HL-60/S4 treated with phorbol 12-myristate 13-acetate at 8.2 ng/mL for 4 days and 3 days (cell line): ENCODE results near the gene DHRSX.
"Not testable (repeated sequence)": the region's sequence is repeated elsewhere in the genome, so short reads cannot be mapped to it uniquely, and the experiment has no call there.

ENCODE experiments used
- in situ Hi-C: fragments of 300-500 bp; cut with MboI; formaldehyde crosslinking; loops from 2 replicates; pipeline ENCODE4 v1.15.0; 2022; ENCODE audit warnings: low sequenced_read_pairs

The DHRSX gene

DNA sequence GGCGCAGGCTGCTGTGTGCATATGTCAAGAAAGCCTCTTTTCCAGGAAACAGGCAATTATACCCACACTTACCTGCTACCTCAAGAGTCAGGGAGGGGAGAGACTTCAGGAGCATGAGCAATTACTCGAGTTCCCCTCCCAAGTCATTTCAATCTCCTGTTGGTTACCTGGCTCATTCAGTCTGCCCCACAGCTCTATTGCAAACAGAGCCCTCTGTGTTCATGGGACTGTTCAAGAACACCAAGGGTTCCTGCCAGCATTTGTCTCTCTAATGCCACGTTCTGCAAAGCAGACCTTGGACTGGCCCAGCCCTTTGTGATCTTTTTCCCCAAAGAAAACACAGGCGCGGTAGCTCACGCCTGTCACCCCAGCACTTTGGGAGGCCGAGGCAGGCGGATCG is 274.6 kb downstream of the DHRSX start:
- in situ Hi-C loops = no loop called here

DNA sequence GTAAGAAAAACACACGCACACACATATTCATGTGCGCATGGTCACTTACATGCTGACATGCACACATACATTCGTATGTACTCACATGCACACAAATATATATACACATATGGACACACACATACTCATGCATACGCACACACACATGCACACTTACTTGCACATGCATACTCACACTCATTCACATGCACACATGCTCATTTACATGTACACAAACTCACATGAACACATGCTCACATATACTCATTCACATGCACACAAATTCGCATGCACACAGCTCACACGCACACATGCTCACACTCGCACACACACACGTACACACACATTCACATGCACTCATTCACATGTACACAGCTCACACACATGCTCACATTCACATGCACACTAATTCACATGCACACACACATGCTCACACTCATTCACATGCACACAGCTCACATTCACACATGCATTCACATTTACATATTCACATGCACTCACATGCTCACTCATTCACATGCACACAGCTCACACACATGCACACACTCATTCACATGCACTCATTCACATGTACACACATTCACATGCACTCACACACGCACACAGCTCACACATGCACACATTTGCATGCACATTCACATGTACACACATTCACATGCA is 276.1 kb downstream of the DHRSX start:
- in situ Hi-C loops = no loop called here

DNA sequence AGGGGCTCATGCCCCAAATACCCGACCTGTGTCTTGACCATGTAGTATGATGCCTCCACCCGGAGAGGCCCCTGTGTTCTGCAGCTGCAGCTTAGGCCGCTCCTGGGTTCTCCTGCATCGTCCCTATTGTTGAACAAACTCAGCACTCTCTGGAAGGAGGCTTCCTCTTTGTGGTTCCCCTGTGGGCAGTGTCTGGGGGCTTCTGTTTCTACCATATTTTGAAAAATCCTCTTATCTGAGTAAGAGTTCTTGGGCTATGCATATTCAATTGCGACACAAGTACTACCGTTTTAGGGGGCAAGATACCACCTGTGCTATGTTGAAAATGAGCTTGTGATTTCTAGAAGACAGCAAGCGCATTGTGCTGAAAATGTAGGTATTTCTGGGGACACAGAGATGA is 276.6 kb downstream of the DHRSX start:
- in situ Hi-C loops = no loop called here

DNA sequence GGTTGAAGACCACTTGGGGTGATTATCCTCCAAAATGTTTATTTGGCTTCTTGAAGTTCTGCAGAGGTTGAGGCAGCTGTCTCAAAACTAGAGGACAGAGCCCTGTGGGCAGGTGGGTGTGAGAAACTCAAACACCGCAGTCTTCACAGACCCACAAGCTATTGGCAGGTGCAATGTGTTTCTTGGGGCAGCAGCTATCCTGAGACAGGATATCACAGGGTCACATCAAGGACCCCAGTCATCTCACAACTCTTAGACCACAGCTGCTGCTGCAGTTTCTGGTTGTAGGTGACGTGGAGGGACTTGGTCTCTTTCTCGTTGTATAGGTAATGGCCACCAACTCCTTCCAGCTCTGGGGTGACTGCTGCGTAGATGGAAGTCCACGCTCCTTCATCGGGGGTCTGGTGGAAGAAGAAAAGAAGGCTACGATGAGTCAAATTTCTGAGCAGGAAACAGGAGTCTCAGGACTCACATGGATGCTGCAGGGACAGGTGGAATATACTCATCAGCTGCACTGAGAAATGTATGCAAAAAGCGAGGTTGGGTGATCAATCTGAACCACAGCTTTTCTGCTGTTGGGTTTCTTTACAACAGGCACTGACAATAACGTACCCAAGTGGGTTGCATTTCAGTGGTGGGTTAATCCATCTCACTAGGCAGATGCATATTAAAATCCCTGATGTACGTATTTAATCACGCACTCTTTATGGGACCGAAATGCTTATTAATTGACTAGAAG is 279.8 kb downstream of the DHRSX start:
- in situ Hi-C loops = no loop called here

DNA sequence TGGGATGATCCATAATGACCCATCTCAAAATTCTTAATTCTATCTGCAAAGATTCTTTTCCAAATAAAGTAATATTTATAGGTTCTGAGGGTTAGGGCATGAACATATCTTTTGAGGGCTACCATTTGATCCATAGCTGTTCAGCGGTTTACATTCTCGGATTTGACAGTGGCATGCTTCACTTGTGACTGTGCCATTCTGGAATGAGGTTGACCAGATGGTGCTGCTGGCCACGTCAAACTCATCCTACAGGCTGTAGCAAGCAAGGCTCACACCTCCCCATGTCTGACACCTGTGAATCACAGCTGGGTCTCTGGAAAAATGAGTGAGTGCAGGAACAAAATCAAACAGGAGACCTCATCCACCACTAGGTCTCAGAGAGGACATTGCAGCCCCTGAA is 280.5 kb downstream of the DHRSX start:
- in situ Hi-C loops = no loop called here

DNA sequence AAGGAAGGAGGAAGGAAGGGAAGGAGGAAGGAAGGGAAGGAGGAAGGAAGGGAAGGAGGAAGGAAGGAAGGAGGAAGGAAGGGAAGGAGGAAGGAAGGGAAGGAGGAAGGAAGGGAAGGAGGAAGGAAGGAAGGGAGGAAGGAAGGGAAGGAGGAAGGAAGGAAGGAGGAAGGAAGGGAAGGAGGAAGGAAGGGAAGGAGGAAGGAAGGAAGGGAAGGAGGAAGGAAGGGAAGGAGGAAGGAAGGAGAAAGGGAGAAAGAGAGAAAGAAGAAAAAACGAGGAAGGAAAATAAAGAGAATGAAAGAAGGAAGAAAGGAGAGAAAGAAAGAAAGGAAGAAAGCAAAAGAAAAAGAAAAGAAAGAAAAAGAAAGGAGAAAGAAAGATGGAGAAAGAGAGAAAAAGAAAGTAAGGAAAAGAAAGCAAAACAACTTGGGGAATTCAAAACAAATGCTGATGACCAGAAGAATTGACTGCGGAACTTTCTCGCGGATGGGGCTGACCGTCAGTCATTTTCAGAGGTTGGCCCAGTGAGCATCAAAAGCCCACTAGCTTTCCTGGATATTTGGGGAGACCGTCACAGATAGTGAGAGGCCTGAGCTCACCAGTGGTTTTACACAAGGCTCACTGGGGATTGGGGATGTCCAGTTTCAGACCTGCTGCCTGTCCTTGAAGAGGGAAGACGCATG is 286.5 kb downstream of the DHRSX start:
- in situ Hi-C loops = not testable (repeated sequence)

DNA sequence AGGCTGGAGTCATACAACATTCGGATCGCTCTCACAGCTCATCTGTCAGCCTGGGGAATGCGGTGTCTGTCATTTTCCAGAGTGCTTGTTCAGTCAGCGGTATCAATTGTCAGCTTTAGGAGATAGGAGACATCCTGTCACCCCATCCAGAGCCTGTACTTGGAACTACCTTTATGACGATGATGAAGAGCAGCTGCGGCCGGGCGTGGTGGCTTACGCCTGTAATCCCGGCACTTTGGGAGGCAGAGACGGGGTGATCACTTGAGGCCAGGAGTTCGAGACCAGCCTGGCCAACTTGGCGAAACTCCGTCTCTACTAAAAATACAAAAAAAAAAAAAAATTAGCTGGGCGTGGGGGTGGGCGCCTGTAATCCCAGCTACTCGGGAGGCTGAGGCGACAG is 289.1 kb downstream of the DHRSX start:
- in situ Hi-C loops = not testable (repeated sequence)

DNA sequence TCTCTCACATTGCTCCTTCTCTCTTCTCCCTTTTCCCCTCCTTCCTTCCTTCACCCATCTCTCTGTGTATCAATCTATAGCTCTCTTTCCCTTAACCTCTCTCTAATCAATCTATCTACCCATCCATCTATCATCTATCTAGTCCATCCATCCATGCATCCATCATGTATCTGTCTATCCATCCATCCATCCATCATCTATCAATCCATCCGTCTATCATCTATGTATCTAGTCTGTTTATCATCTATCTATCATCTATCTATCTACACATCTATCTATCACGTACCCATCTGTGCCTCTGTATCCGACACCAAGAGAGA is 307.5 kb downstream of the DHRSX start:
- in situ Hi-C loops = no loop called here

DNA sequence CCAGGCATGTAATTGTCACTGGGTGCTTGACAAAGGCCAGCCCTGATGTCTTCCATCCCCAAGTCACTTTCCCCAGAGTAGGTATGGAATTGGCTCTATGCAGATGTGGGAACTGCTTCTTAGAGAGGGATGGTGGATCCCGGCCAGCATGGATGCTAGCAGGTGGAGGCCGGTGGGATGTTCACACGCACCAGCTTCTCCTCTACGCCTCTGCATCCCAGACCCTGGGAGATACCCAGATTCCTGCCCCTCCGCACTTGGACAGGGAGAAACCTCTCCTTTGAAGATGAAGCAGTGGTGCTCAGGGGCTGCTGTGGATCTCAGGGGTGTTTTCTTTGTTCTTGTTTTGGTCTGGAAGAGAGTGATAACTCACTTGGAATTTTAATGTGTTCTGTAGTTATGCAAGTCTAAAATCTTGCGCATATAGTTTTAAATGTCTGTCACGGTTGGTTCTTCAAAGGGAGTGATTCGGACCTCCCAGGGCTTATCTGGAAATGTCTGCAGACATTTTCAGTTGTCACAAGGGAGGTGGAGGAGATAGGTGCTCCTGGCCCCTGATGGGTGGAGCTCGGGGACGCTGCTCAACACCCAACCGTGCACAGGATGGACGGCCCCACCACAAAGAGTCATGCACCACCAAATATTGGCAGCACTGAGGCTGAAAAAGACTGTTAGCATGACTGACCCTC is 308.0 kb downstream of the DHRSX start:
- in situ Hi-C loops = no loop called here

DNA sequence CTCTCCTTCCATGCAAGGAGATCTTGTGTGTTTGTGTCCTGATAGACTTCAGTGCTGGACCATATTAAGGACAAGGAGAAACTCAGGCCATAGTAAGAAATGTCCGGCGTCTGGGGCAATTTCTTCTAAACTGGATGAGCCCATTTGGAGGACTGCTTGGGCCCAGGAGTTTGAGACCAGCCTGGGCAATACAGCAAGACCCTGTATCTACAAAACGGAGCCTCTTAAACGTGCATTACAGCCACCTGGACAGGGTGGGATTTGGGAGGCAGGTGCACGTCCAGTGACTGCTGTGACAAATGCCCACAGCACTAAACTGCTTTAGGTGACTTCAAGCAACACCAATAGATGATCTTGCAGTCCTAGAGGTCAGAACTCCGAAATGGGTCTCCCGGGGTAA is 311.9 kb downstream of the DHRSX start:
- in situ Hi-C loops = no loop called here

DNA sequence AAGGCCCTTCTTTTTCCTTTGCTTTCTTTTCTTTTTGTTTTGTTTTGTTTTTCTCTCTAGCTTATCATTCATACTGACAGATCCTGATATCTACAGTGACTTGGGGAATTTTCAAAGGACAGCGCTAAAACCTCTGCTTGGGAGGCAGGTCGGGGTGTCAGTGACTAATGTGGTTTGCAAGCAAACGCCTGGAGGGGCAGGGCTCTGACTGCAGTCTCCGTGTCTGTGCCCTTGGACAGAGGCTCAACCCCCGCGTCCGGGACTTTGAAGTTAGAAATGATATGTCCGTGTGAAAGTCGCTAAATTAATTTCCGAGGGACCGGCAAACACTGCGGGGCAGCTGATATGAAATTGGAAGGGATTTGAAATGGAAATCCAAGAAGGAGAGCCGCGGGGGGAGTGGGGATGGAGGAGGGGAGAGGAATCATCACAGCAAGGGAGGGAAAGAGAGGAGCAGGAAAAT is 312.4 kb downstream of the DHRSX start:
- in situ Hi-C loops = no loop called here

DNA sequence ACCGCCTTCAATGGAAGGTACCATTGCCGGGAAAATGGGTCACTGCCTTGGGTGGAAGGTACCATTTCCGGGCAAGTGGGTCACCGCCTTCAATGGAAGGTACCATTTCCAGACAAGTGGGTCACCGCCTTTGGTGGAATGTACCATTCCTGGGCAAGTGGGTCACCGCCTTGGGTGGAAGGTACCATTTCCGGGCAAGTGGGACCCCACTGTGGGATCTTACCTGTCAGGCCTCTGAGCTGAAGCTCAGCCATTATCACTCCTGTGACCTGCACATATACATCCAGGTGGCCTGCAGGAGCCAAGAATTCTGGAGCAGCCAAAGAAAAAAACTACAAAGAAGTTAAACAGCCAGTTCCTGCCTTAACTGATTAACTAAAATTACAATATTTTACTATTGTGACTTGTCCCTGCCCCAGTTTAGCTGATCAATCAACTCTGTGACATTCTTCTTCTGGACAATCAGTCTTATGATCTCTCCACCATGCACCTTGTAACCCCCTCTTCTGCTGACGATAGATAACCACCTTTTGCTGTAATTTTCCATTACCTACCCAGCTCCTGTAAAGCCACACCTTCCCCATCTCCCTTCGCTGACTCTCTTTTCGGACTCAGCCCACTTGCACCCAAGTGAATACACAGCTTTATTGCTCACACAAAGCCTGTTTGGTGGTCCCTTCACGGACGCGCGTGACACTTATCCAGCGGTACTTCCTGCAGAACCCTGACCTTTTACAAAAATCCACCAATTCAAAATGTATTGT is 313.2 kb downstream of the DHRSX start:
- in situ Hi-C loops = no loop called here

DNA sequence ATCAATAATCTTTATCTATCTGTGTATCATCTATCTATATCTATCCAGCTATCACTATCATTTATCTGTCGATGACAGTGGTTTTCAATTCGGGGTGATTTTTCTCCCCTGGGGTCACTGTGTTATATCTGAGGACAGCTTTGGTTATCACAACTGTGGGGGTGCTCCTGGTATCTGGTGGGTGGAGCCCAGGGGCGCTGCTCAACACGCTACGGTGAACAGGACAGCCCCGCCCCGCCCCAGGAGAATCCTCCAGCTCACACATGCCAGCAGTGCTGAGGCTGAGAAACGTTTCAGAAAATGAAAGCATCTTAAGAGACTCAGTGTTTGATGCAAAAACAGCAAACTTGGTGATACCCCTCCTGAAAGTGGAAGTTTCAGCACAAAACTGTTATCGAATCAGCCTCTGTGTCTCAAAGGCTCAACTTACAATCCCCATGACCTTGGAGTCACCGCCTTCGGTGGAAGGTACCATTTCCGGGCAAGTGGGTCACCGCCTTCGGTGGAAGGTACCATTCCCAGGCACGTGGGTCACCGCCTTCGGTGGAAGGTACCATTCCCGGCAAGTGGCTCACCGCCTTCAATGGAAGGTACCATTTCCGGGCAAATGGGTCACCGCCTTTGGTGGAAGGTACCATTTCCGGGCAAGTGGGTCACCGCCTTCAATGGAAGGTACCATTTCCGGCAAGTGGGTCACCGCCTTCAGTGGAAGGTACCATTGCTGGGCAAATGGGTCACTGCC is 315.3 kb downstream of the DHRSX start:
- in situ Hi-C loops = no loop called here

DNA sequence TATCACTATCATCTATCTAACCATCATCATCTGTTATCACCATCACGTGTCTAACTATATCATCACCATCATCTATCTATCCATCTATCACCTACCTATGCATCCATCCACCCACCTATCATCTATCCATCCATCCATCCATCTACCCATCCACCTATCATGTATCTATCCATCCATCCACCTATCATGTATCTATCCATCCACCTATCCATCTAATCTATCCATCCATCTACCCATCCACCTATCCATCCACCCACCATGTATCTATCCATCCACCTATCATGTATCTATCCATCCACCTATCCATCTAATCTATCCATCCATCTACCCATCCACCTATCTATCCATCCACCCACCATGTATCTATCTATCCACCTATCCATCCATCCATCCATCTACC is 316.7 kb downstream of the DHRSX start:
- in situ Hi-C loops = no loop called here

DNA sequence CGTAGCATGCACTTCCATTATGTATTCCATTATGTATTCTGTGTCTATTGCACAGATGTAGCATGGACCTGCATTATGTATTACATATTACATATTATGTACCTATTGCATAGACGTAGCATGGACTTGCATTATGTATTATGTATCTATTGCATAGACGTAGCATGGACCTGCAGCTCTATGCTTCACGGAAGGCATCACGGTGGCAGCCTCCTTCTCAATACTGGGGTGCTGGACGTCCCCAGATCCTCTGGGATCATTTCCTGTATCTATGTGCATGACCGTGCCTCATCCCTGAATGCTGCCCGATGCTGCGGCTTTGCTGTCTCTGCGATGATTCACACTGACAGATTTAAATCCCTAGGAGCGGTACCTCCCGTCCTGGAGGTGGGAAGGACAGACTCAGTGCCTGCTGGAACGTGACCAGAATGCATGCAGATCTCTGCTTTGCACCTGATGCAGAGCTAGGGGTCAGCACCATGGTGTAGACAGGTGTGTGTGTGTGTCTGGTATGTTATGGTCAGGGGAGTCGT is 317.5 kb downstream of the DHRSX start:
- in situ Hi-C loops = no loop called here

DNA sequence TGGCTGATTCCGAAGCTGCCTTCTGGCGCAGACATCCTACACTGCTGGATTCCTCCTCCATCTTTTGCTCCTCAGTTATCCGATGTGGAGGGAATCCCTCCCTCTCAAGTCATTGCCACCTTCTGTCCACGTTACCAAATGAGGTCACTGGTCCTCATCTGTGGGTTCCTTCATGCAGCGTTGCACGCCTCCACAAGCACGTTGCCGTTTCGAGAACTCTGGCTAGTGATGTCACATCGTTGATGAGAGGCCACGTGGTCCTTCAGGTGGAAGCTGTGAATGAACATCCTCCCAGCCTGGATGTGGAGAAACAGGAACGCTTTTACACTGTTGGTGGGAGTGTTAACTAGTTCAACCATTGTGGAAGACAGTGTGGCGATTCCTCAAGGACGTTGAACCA is 323.2 kb downstream of the DHRSX start:
- in situ Hi-C loops = no loop called here

DNA sequence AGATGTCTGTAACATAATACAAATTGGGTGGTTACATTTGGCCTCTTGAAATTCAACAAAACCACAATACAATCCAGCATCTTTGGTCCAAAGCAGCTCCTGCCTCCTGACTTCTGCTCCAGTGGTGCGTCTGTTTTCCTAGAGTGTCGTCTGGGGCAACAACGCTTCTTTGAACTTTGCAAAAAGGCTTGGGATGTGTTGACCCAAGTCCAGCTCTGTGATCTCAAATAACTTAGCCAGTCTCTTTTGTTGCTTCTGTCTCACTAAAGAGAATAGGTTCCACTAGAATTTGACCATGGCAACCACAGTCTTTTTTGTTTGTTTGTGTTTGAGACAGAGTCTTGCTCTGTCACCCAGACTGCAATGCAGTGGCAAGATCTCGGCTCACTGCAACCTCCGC is 324.0 kb downstream of the DHRSX start:
- in situ Hi-C loops = no loop called here

DNA sequence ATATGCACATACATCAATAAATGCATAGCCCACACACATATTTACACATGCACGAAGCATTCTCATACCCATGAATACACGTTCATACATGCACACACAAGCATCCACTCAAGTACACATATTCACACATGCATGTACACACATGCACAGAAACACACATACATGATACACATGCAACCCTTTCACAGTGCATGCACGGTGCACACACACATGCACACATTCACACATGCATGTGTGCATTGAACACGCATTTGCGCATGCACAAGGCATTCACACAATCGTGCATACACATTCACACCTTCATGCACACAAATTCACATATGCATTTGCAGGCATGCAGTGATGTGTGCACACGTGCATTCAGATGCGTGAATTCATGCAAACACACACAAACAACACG is 324.5 kb downstream of the DHRSX start:
- in situ Hi-C loops = no loop called here

DNA sequence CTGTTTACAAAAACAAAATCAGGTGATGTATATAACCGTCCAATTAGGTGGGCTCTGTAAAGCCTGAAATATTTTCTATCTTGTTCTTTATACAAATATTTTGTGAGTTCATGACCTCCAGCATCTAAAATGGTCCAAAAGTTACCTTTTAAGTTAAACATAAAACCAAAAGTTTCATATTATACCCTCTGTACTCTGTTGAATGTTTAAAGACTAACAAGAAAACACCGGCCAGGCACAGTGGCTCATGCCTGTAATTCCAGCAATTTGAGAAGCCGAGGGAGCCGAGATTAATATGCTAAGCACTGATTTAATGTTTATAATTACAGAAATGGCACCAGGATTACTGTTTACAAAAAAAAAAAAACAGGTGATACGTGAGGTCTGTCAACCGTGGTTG is 328.4 kb downstream of the DHRSX start:
- in situ Hi-C loops = no loop called here
